NCI-H1417 treated with DMSO at 0.1 percent for 48 hours (cell line): ENCODE data around the gene MAGOH.
A peak's percentile ranks its signal among the peaks of the same experiment; 100 is the strongest.
"Not testable (repeated sequence)": the region's sequence is repeated elsewhere in the genome, so short reads cannot be mapped to it uniquely, and the experiment has no call there.

Experiments used
- DNase-seq: peaks from one replicate; lab custom pipeline; 2025; lab: John Stamatoyannopoulos, UW

Gene MAGOH

GRCh38 chr1:53238197-53239155 lies at the start of gene MAGOH:
Gene MAGOH (minus strand): TSS chr1:53238518. CDS start chr1:53238448, 70 bp downstream.
- DNase-seq, result peak; percentile 71

GRCh38 chr1:53286955-53287354 lies 48.6 kb upstream of the MAGOH start:
- DNase-seq, result no peak

GRCh38 chr1:53285969-53286760 lies 47.8 kb upstream of the MAGOH start:
- DNase-seq, result no peak

GRCh38 chr1:53285546-53285945 lies 47.2 kb upstream of the MAGOH start:
- no peak for DNase-seq

GRCh38 chr1:53284224-53285020 lies 46.1 kb upstream of the MAGOH start:
- no peak for DNase-seq

GRCh38 chr1:53283156-53283555 lies 44.8 kb upstream of the MAGOH start:
- not testable (repeated sequence) for DNase-seq

- no peak for DNase-seq
These were observed 42.8 kb upstream of the MAGOH start for GRCh38 chr1:53281133-53281532.

GRCh38 chr1:53280496-53280895 lies 42.2 kb upstream of the MAGOH start:
- no peak for DNase-seq

GRCh38 chr1:53279296-53280200 lies 41.2 kb upstream of the MAGOH start:
- DNase-seq, result no peak

- no peak for DNase-seq
These were observed 40.0 kb upstream of the MAGOH start for GRCh38 chr1:53278298-53278725.

GRCh38 chr1:53277326-53277725 lies 39.0 kb upstream of the MAGOH start:
- DNase-seq, result no peak

GRCh38 chr1:53276902-53277281 lies 38.6 kb upstream of the MAGOH start:
- no peak for DNase-seq

- no peak for DNase-seq
These were observed 38.0 kb upstream of the MAGOH start for GRCh38 chr1:53276153-53276901.

- DNase-seq, result no peak
These were observed 37.2 kb upstream of the MAGOH start for GRCh38 chr1:53275566-53275965.

- DNase-seq, result no peak
These were observed 36.3 kb upstream of the MAGOH start for GRCh38 chr1:53274541-53275185.

- no peak for DNase-seq
These were observed 35.7 kb upstream of the MAGOH start for GRCh38 chr1:53274026-53274425.

- no peak for DNase-seq
These were observed 35.2 kb upstream of the MAGOH start for GRCh38 chr1:53273526-53273925.

- no peak for DNase-seq
These were observed 34.0 kb upstream of the MAGOH start for GRCh38 chr1:53272349-53272748.

GRCh38 chr1:53271446-53272090 lies 33.2 kb upstream of the MAGOH start:
- no peak for DNase-seq
